Testis (tissue), 2 donors: ENCODE data around the gene TBC1D16.

ENCODE experiments used
- CTCF ChIP-seq, 3 experiments: fragments of 450-650 bp in 2 of 3; fragments of 200-600 bp in 1 of 3; sonication (generic) in 1 of 3; IDR thresholded peaks; one replicate each; pipeline ENCODE4 v1.5.1; 2016 to 2019; ENCODE audit warnings: antibody characterized with exemption in 3 of 3, mild to moderate bottlenecking in 2 of 3, moderate library complexity in 1 of 3
- POLR2A ChIP-seq: fragments of 450-650 bp; IDR thresholded peaks from one replicate; pipeline ENCODE4 v1.6.1; 2017; ENCODE audit warnings: antibody characterized with exemption, mild to moderate bottlenecking, moderate library complexity

GRCh38 chr17:79930062-79930876 lies 105.4 kb downstream of the TBC1D16 start:
- no peak for TF ChIP-seq CTCF (IDR thresholded peaks at IDR 0.05)
- no peak for TF ChIP-seq POLR2A
